Lower lobe of right lung (tissue), 2 donors: ENCODE results near the gene ENTR1. TPM values are rescaled to one million over a fixed set of nuclear protein-coding genes. Genes with fewer than 3 reads are reported as not detected.
"Not testable (repeated sequence)": the region's sequence is repeated elsewhere in the genome, so short reads cannot be mapped to it uniquely, and the experiment has no call there.

ENCODE experiments used
- ATAC-seq, 2 donors: fragments of 200-7000 bp; cut with Tn5 transposase; one replicate each; pipeline ENCODE4 v1.9.1; 2020 to 2022; ENCODE audit warnings: mild to moderate bottlenecking in 2 of 2, moderate library complexity in 2 of 2
- DNase-seq: peaks from one replicate; pipeline ENCODE4 v3.0.0-alpha.2; 2020
- H3K27ac ChIP-seq: fragments of 200-600 bp; one replicate; pipeline ENCODE4 v1.8.0; 2022
- H3K27me3 ChIP-seq: fragments of 200-600 bp; one replicate; pipeline ENCODE4 v1.8.0; 2022; ENCODE audit warnings: low read depth
- H3K36me3 ChIP-seq: fragments of 200-600 bp; one replicate; pipeline ENCODE4 v1.8.0; 2022; ENCODE audit warnings: mild to moderate bottlenecking
- H3K4me1 ChIP-seq: fragments of 200-600 bp; one replicate; pipeline ENCODE4 v1.8.0; 2022
- H3K4me3 ChIP-seq: fragments of 200-600 bp; one replicate; pipeline ENCODE4 v1.8.0; 2022; ENCODE audit warnings: mild to moderate bottlenecking
- H3K9me3 ChIP-seq: fragments of 200-600 bp; one replicate; pipeline ENCODE4 v1.8.0; 2022
- intact Hi-C: fragments of 100-400 bp; cut with DNase I; formaldehyde crosslinking; loops from one replicate; pipeline ENCODE4 v1.11.0; 2022
- total RNA-seq: library from RNA; stranded (reverse); fragmentation: NEBNext Ultra II Directional; extraction: Animal tissue kit (Norgen Biotek cat#: 25700); gene quantifications from one replicate; pipeline ENCODE4 v1.2.1, GENCODE V29; 2021
- TF ChIP-seq, protein P1 (sequence below): fragments of 200-600 bp; IDR thresholded peaks from one replicate; pipeline ENCODE4 v1.8.0; 2022; ENCODE audit warnings: antibody characterized with exemption, mild to moderate bottlenecking
- donor health status: DM: no; HTN: yes; CAD: no; lungs with severe emphysema.

ENTR1 gene
- total RNA-seq, 1 donor from 2014 or later = 34.3 TPM

DNA sequence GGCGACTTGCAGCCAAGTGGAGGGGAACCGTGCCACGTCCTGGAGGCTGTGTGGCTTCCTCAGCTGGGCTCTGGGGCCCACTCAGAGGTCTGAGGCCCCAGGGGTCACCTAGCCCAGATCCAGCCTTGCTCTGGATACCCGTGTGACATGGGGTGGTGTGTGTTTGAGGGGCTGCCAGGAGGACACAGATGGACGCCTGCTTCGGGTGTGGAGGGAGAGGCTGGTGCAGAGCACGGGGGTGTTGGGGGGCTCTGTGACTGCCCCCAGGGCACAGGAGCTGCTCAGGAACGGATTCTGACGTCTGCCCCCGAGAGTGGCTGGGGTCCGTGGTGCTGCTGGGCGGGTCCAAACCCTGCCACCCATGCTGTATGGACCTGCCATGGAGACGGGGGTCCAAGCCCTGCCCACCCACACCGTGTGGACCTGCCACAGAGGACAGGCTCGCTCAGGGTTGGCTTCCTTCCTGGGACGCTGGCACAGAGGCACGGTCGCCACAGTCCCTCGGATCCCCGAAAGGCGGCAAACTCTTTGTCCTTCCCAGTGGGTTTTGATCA, 18.7 kb upstream of the ENTR1 start:
- Histone ChIP-seq H3K9me3 (no peaks in the 10 kb centered on the region), H3K4me3 (no peak overlapping the region), H3K27me3 (no peaks in the 10 kb centered on the region), H3K4me1 (no peaks in the 10 kb centered on the region), H3K36me3 (peaks cover 62% of the 10 kb centered on the region), H3K27ac (no peak overlapping the region)
- TF ChIP-seq, protein P1, sequence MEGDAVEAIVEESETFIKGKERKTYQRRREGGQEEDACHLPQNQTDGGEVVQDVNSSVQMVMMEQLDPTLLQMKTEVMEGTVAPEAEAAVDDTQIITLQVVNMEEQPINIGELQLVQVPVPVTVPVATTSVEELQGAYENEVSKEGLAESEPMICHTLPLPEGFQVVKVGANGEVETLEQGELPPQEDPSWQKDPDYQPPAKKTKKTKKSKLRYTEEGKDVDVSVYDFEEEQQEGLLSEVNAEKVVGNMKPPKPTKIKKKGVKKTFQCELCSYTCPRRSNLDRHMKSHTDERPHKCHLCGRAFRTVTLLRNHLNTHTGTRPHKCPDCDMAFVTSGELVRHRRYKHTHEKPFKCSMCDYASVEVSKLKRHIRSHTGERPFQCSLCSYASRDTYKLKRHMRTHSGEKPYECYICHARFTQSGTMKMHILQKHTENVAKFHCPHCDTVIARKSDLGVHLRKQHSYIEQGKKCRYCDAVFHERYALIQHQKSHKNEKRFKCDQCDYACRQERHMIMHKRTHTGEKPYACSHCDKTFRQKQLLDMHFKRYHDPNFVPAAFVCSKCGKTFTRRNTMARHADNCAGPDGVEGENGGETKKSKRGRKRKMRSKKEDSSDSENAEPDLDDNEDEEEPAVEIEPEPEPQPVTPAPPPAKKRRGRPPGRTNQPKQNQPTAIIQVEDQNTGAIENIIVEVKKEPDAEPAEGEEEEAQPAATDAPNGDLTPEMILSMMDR = no peak
- ATAC-seq (no peak), DNase-seq (no peak)
- intact Hi-C loops = no loop called here

DNA sequence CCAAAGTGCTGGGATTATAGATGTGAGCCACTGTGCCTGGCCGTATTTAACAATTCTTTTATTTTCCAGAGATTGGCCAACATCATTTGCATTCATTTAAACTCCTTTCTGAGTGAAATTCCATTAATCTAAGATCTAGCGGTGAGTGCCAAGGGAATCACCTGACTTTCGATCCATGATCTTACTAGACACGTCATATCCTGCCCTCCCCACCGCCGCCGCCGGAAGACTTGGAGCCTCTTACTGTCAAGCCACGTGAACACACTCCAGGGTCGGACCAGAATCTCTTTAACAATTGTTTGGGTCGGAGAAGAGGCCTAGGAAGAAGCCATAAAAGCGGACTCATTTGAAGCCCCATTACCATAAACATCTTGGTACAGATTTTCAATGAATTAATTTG, 16.4 kb upstream of the ENTR1 start:
- no peaks in the 10 kb centered on the region for H3K9me3 ChIP-seq
- no peaks in the 10 kb centered on the region for H3K4me1 ChIP-seq
- TF ChIP-seq, protein P1 = no peak
- ATAC-seq (no peak), DNase-seq (no peak)
- no peak overlapping the region for H3K4me3 ChIP-seq
- no peak overlapping the region for H3K27ac ChIP-seq
- H3K36me3 ChIP-seq = peaks cover 64% of the 10 kb centered on the region
- H3K27me3 ChIP-seq = no peaks in the 10 kb centered on the region
- intact Hi-C loops = no loop called here

DNA sequence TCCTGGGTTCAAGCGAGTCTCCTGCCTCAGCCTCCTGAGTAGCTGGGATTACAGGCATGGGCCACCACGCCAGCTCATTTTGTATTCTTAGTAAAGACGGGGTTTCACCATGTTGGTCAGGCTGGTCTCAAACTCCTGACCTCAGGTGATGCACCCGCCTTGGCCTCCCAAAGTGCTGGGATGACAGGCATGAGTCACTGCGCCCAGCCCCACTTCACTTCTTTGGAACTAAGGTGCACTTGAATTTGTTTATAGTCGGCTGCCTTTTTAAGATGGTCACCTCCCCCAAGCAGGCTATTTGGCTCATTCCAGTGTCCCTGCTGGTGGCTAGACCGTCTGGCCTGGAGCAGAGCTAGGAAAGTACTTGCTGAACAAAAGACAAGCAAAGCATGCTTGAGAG, 15.0 kb upstream of the ENTR1 start:
- H3K27ac ChIP-seq, H3K4me1 ChIP-seq, H3K9me3 ChIP-seq, intact Hi-C loops, H3K27me3 ChIP-seq, H3K4me3 ChIP-seq: not testable (repeated sequence)
- ATAC-seq (peak in 1 of 2 donors; percentile 56), DNase-seq (peak; percentile 42)
- H3K36me3 ChIP-seq = peaks cover 72% of the 10 kb centered on the region

DNA sequence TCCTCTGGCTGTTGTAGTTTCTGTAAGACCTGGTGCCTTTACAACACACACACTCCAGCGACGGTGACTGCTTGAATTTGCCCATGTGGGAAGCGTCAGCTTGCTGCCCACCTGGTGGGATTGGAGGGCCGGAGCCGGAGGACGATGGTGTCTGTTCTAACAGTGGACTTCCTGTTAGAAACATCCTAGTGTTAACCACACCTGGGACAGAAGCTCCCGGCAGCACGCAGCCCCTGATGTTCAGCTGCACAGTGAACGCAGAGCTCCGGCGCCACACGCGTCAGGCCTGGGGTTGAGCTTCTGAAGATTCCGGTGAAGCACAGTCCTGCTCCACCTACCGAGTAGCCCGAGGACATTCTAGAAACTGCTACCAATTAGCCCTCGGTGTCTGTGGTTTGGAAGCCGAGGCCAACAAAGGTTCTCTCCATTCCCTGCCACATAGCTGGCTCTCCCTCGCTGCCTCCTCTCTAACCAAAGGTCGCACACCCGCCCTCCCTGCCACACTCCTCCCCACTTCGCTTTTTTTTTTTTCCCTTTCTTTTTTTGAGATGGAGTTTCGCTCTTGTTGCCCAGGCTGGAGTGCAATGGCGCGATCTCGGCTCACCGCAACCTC, 14.4 kb upstream of the ENTR1 start:
- Histone ChIP-seq H3K36me3 (peaks cover 72% of the 10 kb centered on the region), H3K27ac (no peak overlapping the region), H3K9me3 (no peaks in the 10 kb centered on the region), H3K4me3 (no peak overlapping the region), H3K27me3 (no peaks in the 10 kb centered on the region), H3K4me1 (no peaks in the 10 kb centered on the region)
- TF ChIP-seq, protein P1 = no peak
- intact Hi-C loops = no loop called here
- no peak for ATAC-seq
- DNase-seq = peak; percentile 32

DNA sequence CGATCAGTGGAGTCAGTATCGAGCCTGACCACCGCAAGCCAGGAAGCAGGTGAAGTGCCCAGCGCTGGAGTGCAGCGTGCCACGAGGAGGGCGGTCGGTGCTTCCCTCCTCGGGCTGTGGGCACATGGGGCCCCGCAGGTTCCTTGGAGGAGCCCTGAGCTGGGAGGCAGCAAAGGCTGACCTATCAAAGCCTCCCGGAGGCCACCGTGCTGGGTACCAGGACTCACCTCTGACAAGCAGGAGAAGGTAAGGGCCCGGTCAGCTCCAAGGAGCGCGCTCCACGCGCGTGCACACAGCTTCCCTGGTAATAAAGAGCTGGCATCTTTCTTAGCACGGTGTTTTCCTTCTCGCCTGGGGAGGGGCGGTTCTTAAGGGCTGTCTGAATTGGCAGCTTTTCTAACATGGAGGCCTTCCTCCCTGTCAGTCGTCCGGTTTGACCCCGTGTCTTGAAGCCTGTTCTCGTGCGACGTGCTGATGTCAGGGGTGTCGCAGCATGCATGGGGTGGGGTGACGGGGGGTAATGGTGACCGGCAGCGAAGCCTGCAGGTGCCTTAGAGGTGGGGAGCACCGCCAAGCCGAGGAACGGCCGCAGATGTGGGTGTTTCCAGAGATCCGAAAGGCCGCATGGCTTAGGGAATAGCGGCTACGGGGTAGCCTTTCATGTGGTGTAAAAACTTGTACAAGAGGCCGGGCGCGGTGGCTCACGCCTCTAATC, 13.2 kb upstream of the ENTR1 start:
- H3K36me3 ChIP-seq = peaks cover 72% of the 10 kb centered on the region
- ATAC-seq = peak in 1 of 2 donors; percentile 6

More for the DNA sequence above, 13.2 kb upstream of the ENTR1 start:
- DNase-seq = no peak
- no peaks in the 10 kb centered on the region for H3K9me3 ChIP-seq
- no peak overlapping the region for H3K4me3 ChIP-seq
- intact Hi-C loops = no loop called here
- H3K4me1 ChIP-seq = no peaks in the 10 kb centered on the region
- no peaks in the 10 kb centered on the region for H3K27me3 ChIP-seq
- H3K27ac ChIP-seq = no peak overlapping the region
- TF ChIP-seq, protein P1 = no peak
